Colonic mucosa (tissue), 4 donors: Measurements from ENCODE around the gene BET1. TPM values are rescaled to one million over a fixed set of nuclear protein-coding genes. Genes with fewer than 3 reads are reported as not detected.

Source experiments
- DNase-seq: peaks from one replicate; pipeline ENCODE4 v3.0.0-alpha.2; 2020
- H3K27ac ChIP-seq: fragments of 200-600 bp; one replicate; pipeline ENCODE4 v1.8.0; 2021
- H3K27me3 ChIP-seq: fragments of 200-600 bp; one replicate; pipeline ENCODE4 v1.8.0; 2021
- H3K36me3 ChIP-seq: fragments of 200-600 bp; one replicate; pipeline ENCODE4 v1.8.0; 2021
- H3K4me1 ChIP-seq: fragments of 200-600 bp; one replicate; pipeline ENCODE4 v1.8.0; 2021; ENCODE audit warnings: mild to moderate bottlenecking
- H3K4me3 ChIP-seq: fragments of 200-600 bp; one replicate; pipeline ENCODE4 v1.8.0; 2021
- H3K9ac ChIP-seq, 2 donors: one replicate each; pipeline ENCODE4 v1.7.0; 2013; ENCODE audit warnings: control low read depth in 2 of 2, low read depth in 2 of 2, low read length in 2 of 2
- H3K9me3 ChIP-seq: fragments of 200-600 bp; one replicate; pipeline ENCODE4 v1.8.0; 2021
- CTCF ChIP-seq: fragments of 200-600 bp; IDR thresholded peaks from one replicate; pipeline ENCODE4 v1.8.0; 2022; ENCODE audit warnings: antibody characterized with exemption, mild to moderate bottlenecking
- intact Hi-C: fragments of 100-400 bp; cut with DNase I; formaldehyde crosslinking; loops from one replicate; pipeline ENCODE4 v1.14.1; 2022
- total RNA-seq, 2 donors: library from RNA; stranded (reverse); fragmentation: NEBNext Ultra II Directional in 1 of 2; extraction: Animal tissue kit (Norgen Biotek cat#: 25700) in 1 of 2; gene quantifications; one replicate each; pipeline ENCODE4 v1.2.1, GENCODE V29; 2021
- donor health status: healthy.
- donor health status: DM: no; HTN: no; CAD: no.
- donor health status: DM: no; HTN: no; CAD: no.

The BET1 gene
- total RNA-seq, 2 donors from 2014 or later, result 22.2 to 22.5 TPM

GRCh38 chr7:93984024-93984423, 20.1 kb downstream of the BET1 start:
- Histone ChIP-seq H3K9ac (no peak overlapping the region), H3K4me1 (no peaks in the 10 kb centered on the region), H3K27ac (no peak overlapping the region), H3K27me3 (no peaks in the 10 kb centered on the region), H3K36me3 (no peaks in the 10 kb centered on the region), H3K9me3 (no peaks in the 10 kb centered on the region), H3K4me3 (no peak overlapping the region)
- TF ChIP-seq CTCF, result no peak
- DNase-seq, result no peak
- intact Hi-C loops, result no loop called here

- no peak for TF ChIP-seq CTCF
- Histone ChIP-seq H3K27ac (no peak overlapping the region), H3K9me3 (no peaks in the 10 kb centered on the region), H3K9ac (no peak overlapping the region), H3K4me1 (no peaks in the 10 kb centered on the region), H3K36me3 (no peaks in the 10 kb centered on the region), H3K27me3 (no peaks in the 10 kb centered on the region), H3K4me3 (no peak overlapping the region)
- intact Hi-C loops, result no loop called here
- no peak for DNase-seq
Measured at GRCh38 chr7:93981480-93981874, 22.7 kb downstream of the BET1 start.

GRCh38 chr7:93980744-93981479, 23.2 kb downstream of the BET1 start:
- TF ChIP-seq CTCF, result no peak
- no peak overlapping the region for H3K9ac ChIP-seq
- no peaks in the 10 kb centered on the region for H3K4me1 ChIP-seq
- H3K4me3 ChIP-seq, result no peak overlapping the region
- no peak for DNase-seq
- no peak overlapping the region for H3K27ac ChIP-seq
- no peaks in the 10 kb centered on the region for H3K27me3 ChIP-seq
- H3K9me3 ChIP-seq, result no peaks in the 10 kb centered on the region
- H3K36me3 ChIP-seq, result no peaks in the 10 kb centered on the region
- intact Hi-C loops, result no loop called here

GRCh38 chr7:93977211-93977950, 26.8 kb downstream of the BET1 start:
- Histone ChIP-seq H3K4me3 (no peak overlapping the region), H3K27ac (no peak overlapping the region), H3K4me1 (no peaks in the 10 kb centered on the region), H3K9me3 (no peaks in the 10 kb centered on the region), H3K27me3 (no peaks in the 10 kb centered on the region), H3K9ac (no peak overlapping the region), H3K36me3 (no peaks in the 10 kb centered on the region)
- no peak for DNase-seq
- intact Hi-C loops, result no loop called here
- TF ChIP-seq CTCF, result no peak

GRCh38 chr7:93973134-93973533, 31.0 kb downstream of the BET1 start:
- intact Hi-C loops, result no loop called here
- no peaks in the 10 kb centered on the region for H3K27me3 ChIP-seq

More at GRCh38 chr7:93973134-93973533, 31.0 kb downstream of the BET1 start:
- Histone ChIP-seq H3K4me3 (no peak overlapping the region), H3K36me3 (no peaks in the 10 kb centered on the region), H3K27ac (no peak overlapping the region), H3K4me1 (no peaks in the 10 kb centered on the region), H3K9ac (no peak overlapping the region), H3K9me3 (no peaks in the 10 kb centered on the region)
- no peak for TF ChIP-seq CTCF
- no peak for DNase-seq
